Kidney epithelial cell (primary cell): ENCODE measurements around the gene ATF7IP. TPM values are rescaled to one million over a fixed set of nuclear protein-coding genes. Genes with fewer than 3 reads are reported as not detected.
A peak's percentile ranks its signal among the peaks of the same experiment; 100 is the strongest.

Experiments used
- DNase-seq: peaks from one replicate; pipeline ENCODE4 v3.0.0-alpha.2; 2010; ENCODE audit warnings: low read depth
- H3K27me3 ChIP-seq: 2 replicates; pipeline ENCODE4 v1.6.0; 2011; ENCODE audit warnings: low read length; ENCODE audit not compliant: control insufficient read depth, insufficient read depth
- H3K36me3 ChIP-seq: 2 replicates; pipeline ENCODE4 v1.5.1; 2011; ENCODE audit warnings: low read length; ENCODE audit not compliant: control insufficient read depth, insufficient read depth
- H3K4me3 ChIP-seq: 2 replicates; pipeline ENCODE4 v1.5.1; 2011; ENCODE audit warnings: low read depth, mild to moderate bottlenecking, control low read depth, low read length
- total RNA-seq: library from RNA; depleted of rRNA; stranded (reverse); fragments of >200 nt; gene quantifications from 2 replicates; pipeline ENCODE4 v1.2.3, GENCODE V29; 2015
- TF ChIP-seq, protein P1 (sequence below): IDR thresholded peaks from 2 replicates; pipeline ENCODE4 v1.5.1; 2011; ENCODE audit warnings: mild to moderate bottlenecking, moderate library complexity, low read length, control low read depth, inconsistent platforms; ENCODE audit not compliant: insufficient read depth, poor library complexity, severe bottlenecking

The ATF7IP gene
- total RNA-seq, 1 donor from 2014 or later: 23.4 TPM

DNA sequence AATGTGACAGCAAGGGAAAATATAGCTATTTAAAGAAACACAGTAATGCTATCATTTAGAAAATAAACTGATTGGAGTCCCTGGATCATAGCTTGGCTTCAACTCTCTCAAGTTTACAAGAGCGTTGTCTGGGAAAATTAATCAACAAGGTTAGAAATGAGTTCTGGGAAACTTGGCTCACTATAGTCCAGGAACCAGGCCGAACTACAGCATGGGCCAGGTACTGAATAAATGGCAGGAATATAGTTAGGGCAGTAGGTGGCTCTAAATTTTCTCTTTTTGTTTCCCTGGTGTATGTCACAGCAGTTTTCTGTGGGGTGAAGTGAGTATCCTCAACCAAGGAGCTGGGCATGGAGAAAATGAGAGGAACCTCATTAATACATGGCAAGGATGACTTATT lies 129.8 kb downstream of the ATF7IP start:
- Histone ChIP-seq H3K36me3 (peaks cover 3% of the 10 kb centered on the region), H3K4me3 (no peak overlapping the region), H3K27me3 (no peaks in the 10 kb centered on the region)
- DNase-seq: no peak
- TF ChIP-seq, protein P1, sequence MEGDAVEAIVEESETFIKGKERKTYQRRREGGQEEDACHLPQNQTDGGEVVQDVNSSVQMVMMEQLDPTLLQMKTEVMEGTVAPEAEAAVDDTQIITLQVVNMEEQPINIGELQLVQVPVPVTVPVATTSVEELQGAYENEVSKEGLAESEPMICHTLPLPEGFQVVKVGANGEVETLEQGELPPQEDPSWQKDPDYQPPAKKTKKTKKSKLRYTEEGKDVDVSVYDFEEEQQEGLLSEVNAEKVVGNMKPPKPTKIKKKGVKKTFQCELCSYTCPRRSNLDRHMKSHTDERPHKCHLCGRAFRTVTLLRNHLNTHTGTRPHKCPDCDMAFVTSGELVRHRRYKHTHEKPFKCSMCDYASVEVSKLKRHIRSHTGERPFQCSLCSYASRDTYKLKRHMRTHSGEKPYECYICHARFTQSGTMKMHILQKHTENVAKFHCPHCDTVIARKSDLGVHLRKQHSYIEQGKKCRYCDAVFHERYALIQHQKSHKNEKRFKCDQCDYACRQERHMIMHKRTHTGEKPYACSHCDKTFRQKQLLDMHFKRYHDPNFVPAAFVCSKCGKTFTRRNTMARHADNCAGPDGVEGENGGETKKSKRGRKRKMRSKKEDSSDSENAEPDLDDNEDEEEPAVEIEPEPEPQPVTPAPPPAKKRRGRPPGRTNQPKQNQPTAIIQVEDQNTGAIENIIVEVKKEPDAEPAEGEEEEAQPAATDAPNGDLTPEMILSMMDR: no peak

DNA sequence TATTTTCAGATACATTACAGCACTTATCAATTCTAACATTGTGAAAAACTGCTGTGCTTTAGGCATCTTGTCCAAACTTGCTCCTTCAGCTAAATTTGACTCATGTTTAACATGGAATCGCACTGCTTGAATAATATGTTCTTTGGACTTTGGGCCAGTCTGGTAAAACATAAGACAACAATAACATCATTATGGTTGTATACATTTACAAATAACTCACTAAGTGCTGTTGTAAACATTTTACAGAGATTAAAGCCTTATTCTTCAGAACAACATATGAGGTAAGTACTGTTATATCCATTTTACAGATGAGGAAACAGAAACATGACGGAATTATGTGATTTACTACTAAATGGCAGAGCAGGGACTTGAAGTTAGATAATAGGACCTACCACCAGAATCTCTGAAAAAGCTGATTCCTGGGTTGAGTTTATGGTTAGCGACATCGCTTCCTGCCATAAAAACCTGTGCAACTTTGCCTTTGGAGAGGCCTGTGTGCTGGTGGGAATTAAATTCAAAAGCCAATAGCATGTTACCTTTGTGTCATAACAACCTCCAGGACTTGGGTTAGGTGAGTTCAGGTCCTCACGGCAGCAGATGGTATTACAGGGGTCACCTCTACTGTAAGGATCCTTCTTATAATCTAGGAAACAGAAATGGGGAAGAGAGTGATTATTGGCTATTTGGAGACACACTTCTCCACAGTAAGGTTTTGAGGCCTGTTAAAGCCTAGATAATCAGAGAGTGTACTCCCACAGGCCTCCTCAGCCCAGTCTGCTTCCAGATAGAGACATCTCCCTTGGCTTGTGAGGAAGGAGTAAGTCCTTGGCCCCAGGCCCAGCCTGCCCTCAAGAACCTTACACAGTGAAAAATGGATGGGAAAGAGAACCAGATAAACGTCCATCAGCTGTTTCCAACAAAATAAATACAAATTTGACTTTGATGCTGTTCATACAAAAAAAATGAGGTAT lies 140.4 kb downstream of the ATF7IP start:
- DNase-seq: no peak
- Histone ChIP-seq H3K27me3 (no peaks in the 10 kb centered on the region), H3K36me3 (no peaks in the 10 kb centered on the region), H3K4me3 (no peak overlapping the region)
- TF ChIP-seq, protein P1: no peak

DNA sequence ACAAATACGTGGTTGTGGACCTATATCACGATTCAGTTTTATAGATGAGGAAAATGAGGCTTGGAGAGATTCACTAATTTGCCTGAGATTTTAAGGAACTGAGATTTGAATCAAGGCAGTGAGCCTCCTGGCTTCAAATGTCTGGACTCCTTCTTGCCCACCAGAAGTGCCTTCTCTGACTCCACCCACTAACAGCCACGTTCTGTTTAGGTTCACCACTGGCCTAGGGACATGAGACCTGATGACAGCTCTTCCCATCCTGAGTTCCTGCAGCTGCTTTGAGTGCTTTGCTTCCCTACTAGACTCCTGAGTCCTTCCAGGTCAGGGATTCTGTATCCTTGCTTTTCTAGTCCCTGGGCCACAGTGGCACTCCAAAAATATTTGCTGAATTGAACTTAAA lies 145.1 kb downstream of the ATF7IP start:
- no peaks in the 10 kb centered on the region for H3K27me3 ChIP-seq
- DNase-seq: no peak
- no peak overlapping the region for H3K4me3 ChIP-seq
- TF ChIP-seq, protein P1: no peak
- H3K36me3 ChIP-seq: no peaks in the 10 kb centered on the region

DNA sequence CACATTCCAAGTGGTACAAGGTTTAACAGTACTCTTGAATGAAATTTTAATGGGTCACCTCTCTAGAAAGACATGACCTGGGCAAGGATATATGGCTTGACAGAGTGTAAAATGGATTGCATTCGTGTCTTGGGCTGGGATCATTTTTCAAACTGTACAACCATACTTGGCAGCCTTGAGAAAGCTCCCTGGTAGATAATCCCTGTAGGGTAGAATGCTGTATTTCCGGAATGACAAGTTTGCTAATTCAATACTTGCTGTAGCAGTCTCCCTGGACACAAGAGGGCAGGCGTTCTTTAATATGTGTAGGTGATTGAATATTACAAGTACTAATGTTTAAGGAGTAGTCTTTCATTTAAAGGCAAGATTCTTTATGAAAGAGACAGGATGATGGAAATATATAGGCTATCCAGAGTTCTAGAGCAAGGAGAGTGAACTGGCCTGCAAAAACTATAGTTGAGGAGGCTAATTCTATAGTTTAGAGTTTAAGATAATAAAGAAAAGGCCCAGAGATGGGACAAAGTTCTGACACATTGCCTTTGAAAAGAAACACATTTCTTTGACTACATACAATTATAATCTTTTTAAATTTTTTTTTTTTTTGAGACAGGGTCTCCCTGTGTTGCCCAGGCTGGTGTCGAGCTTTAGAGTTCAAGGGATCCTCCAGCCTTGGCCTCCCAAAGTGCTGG lies 148.8 kb downstream of the ATF7IP start:
- no peaks in the 10 kb centered on the region for H3K27me3 ChIP-seq
- H3K36me3 ChIP-seq: no peaks in the 10 kb centered on the region
- TF ChIP-seq, protein P1: peak; percentile 45
- peak; percentile 23 for DNase-seq
- H3K4me3 ChIP-seq: no peak overlapping the region

DNA sequence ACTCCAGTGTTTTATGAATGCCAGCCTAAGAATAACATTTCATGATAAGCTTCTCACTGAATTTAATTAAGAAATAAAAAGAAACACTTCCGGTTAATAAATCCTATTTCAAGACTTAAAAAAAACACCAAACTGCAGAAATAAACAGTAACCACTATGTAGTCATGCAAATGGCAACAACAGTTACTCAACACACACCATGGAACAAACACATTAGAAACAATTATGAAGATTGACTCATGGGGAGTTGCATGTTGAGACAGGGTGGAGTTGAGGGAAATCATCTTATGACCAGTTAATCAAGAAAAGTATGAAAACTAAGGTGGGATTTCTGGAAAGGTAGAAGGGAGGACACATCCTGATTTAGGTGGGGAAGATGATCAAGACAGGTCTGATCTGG lies 149.5 kb downstream of the ATF7IP start:
- no peaks in the 10 kb centered on the region for H3K36me3 ChIP-seq
- DNase-seq: no peak

More for the DNA sequence above, 149.5 kb downstream of the ATF7IP start:
- Histone ChIP-seq H3K27me3 (no peaks in the 10 kb centered on the region), H3K4me3 (no peak overlapping the region)
- TF ChIP-seq, protein P1: no peak
